Measurements from ENCODE around the gene ZNF648.
"Not testable (repeated sequence)": the region's sequence is repeated elsewhere in the genome, so short reads cannot be mapped to it uniquely, and the experiment has no call there.

The ZNF648 gene

GRCh38 chr1:182010800-182011370 is 50.6 kb downstream of the ZNF648 start:
- H3K4me3 ChIP-seq (ENCODE audit: low read length), result not testable (repeated sequence)

DNA sequence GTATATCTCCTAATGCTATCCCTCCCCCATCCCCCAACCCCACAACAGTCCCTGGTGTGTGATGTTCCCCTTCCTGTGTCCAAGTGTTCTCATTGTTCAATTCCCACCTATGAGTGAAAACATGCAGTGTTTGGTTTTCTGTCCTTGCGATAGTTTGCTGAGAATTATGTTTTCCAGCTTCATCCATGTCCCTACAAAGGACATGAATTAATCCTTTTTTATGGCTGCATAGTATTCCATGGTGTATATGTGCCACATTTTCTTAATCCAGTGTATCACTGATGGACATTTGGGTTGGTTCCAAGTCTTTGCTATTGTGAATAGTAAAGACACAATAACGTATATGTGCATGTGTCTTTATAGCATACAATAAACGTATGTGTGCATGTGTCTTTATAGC is 56.1 kb downstream of the ZNF648 start:
- not testable (repeated sequence) for H3K9me3 ChIP-seq (ENCODE audit: insufficient read depth, low read depth, low read length); H3K4me1 ChIP-seq (ENCODE audit: insufficient read depth, low read length); H3K9ac ChIP-seq (ENCODE audit: low read depth, low read length); H3K27ac ChIP-seq (ENCODE audit: low read length); H3K27me3 ChIP-seq (ENCODE audit: insufficient read depth, low read length); H3K4me3 ChIP-seq (ENCODE audit: low read length); H3K36me3 ChIP-seq (ENCODE audit: insufficient read depth, low read depth, low read length)

More at GRCh38 chr1:182010800-182011370, 50.6 kb downstream of the ZNF648 start:
- H3K4me1 ChIP-seq (ENCODE audit: insufficient read depth, low read length); H3K27ac ChIP-seq (ENCODE audit: low read length); H3K9ac ChIP-seq (ENCODE audit: low read depth, low read length); H3K36me3 ChIP-seq (ENCODE audit: insufficient read depth, low read depth, low read length); H3K9me3 ChIP-seq (ENCODE audit: insufficient read depth, low read depth, low read length); H3K27me3 ChIP-seq (ENCODE audit: insufficient read depth, low read length): not testable (repeated sequence)

DNA sequence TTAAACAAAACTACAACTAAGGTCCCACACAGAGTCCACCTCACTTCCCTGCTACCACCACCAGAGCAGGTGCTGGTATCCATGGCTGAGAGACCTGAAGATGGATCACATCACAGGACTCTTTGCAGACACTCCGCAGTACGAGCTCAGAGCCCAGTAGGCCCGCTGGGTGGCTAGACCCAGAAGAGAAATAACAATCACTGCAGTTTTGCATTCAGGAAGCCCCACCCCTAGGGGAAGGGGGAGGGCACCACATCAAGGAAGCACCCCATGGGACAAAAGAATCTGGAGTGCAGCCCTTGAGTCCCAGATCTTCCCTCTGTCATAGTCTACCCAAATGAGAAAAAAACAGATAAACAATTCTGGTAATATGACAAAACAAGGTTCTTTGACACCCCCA is 56.9 kb downstream of the ZNF648 start:
- Histone ChIP-seq H3K36me3 (ENCODE audit: insufficient read depth, low read depth, low read length) (no peaks in the 10 kb centered on the region), H3K4me3 (ENCODE audit: low read length) (no peak overlapping the region), H3K27ac (ENCODE audit: low read length) (no peak overlapping the region), H3K9me3 (ENCODE audit: insufficient read depth, low read depth, low read length) (no peaks in the 10 kb centered on the region; the same call in 1 of the 2 replicates), H3K4me1 (ENCODE audit: insufficient read depth, low read length) (no peaks in the 10 kb centered on the region), H3K27me3 (ENCODE audit: insufficient read depth, low read length) (no peaks in the 10 kb centered on the region), H3K9ac (ENCODE audit: low read depth, low read length) (no peak overlapping the region)
